ENCODE results near the gene RPIA. TPM values are rescaled to one million over a fixed set of nuclear protein-coding genes. Genes with fewer than 3 reads are reported as not detected.

Gene RPIA
- total and polyA plus RNA-seq, 2 of the 13 experiments (the other 11 are each of a cell fraction or from before 2014, with no cell fraction given), result 13.3 to 23.9 TPM

GRCh38 chr2:88691339-88692183 lies at the start of gene RPIA (continued):
- TF ChIP-seq, protein P1, sequence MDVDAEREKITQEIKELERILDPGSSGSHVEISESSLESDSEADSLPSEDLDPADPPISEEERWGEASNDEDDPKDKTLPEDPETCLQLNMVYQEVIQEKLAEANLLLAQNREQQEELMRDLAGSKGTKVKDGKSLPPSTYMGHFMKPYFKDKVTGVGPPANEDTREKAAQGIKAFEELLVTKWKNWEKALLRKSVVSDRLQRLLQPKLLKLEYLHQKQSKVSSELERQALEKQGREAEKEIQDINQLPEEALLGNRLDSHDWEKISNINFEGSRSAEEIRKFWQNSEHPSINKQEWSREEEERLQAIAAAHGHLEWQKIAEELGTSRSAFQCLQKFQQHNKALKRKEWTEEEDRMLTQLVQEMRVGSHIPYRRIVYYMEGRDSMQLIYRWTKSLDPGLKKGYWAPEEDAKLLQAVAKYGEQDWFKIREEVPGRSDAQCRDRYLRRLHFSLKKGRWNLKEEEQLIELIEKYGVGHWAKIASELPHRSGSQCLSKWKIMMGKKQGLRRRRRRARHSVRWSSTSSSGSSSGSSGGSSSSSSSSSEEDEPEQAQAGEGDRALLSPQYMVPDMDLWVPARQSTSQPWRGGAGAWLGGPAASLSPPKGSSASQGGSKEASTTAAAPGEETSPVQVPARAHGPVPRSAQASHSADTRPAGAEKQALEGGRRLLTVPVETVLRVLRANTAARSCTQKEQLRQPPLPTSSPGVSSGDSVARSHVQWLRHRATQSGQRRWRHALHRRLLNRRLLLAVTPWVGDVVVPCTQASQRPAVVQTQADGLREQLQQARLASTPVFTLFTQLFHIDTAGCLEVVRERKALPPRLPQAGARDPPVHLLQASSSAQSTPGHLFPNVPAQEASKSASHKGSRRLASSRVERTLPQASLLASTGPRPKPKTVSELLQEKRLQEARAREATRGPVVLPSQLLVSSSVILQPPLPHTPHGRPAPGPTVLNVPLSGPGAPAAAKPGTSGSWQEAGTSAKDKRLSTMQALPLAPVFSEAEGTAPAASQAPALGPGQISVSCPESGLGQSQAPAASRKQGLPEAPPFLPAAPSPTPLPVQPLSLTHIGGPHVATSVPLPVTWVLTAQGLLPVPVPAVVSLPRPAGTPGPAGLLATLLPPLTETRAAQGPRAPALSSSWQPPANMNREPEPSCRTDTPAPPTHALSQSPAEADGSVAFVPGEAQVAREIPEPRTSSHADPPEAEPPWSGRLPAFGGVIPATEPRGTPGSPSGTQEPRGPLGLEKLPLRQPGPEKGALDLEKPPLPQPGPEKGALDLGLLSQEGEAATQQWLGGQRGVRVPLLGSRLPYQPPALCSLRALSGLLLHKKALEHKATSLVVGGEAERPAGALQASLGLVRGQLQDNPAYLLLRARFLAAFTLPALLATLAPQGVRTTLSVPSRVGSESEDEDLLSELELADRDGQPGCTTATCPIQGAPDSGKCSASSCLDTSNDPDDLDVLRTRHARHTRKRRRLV (CRISPR knock-in tag; IDR thresholded peaks at IDR 0.05), result no peak
- TF ChIP-seq ISX (CRISPR knock-in tag; conservative IDR thresholded peaks at IDR 0.05), result no peak
- TF ChIP-seq RXRA (CRISPR knock-in tag; IDR thresholded peaks at IDR 0.05), result peak; percentile 84
- TF ChIP-seq ZBTB21 (CRISPR knock-in tag; IDR thresholded peaks at IDR 0.05), result no peak
- TF ChIP-seq SP1 (IDR thresholded peaks at IDR 0.05), result no peak
- peak; percentile 66 for TF ChIP-seq SP1 (CRISPR knock-in tag; IDR thresholded peaks at IDR 0.05)
- peak; percentile 82 for TF ChIP-seq ZNF430 (CRISPR knock-in tag; IDR thresholded peaks at IDR 0.05)
- peak; percentile 98 for TF ChIP-seq PHF20 (CRISPR knock-in tag; IDR thresholded peaks at IDR 0.05)
- peak; percentile 97 for TF ChIP-seq KDM5B (CRISPR knock-in tag; IDR thresholded peaks at IDR 0.05; ENCODE audit: borderline replicate concordance)
- 0 out of 2 replicates have a peak, but pooled peaks have one; percentile 2 for TF ChIP-seq ZNF256 (CRISPR knock-in tag; conservative IDR thresholded peaks at IDR 0.05)
- TF ChIP-seq, protein P2, sequence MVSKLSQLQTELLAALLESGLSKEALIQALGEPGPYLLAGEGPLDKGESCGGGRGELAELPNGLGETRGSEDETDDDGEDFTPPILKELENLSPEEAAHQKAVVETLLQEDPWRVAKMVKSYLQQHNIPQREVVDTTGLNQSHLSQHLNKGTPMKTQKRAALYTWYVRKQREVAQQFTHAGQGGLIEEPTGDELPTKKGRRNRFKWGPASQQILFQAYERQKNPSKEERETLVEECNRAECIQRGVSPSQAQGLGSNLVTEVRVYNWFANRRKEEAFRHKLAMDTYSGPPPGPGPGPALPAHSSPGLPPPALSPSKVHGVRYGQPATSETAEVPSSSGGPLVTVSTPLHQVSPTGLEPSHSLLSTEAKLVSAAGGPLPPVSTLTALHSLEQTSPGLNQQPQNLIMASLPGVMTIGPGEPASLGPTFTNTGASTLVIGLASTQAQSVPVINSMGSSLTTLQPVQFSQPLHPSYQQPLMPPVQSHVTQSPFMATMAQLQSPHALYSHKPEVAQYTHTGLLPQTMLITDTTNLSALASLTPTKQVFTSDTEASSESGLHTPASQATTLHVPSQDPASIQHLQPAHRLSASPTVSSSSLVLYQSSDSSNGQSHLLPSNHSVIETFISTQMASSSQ (IDR thresholded peaks at IDR 0.05; ENCODE audit: low read depth), result 0 out of 2 replicates have a peak, but pooled peaks have one; percentile 28
- TF ChIP-seq, protein P2 (CRISPR knock-in tag; IDR thresholded peaks at IDR 0.05; ENCODE audit: borderline replicate concordance), result peak; percentile 76
- no peak for TF ChIP-seq MEF2D (CRISPR knock-in tag; IDR thresholded peaks at IDR 0.05)
- peak; percentile 4 for TF ChIP-seq ZNF121 (CRISPR knock-in tag; IDR thresholded peaks at IDR 0.05)
- no peak for TF ChIP-seq ZFP82 (CRISPR knock-in tag; IDR thresholded peaks at IDR 0.05; ENCODE audit: borderline replicate concordance)
- TF ChIP-seq, protein P3, sequence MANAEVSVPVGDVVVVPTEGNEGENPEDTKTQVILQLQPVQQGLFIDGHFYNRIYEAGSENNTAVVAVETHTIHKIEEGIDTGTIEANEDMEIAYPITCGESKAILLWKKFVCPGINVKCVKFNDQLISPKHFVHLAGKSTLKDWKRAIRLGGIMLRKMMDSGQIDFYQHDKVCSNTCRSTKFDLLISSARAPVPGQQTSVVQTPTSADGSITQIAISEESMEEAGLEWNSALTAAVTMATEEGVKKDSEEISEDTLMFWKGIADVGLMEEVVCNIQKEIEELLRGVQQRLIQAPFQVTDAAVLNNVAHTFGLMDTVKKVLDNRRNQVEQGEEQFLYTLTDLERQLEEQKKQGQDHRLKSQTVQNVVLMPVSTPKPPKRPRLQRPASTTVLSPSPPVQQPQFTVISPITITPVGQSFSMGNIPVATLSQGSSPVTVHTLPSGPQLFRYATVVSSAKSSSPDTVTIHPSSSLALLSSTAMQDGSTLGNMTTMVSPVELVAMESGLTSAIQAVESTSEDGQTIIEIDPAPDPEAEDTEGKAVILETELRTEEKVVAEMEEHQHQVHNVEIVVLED (CRISPR knock-in tag; IDR thresholded peaks at IDR 0.05; ENCODE audit: borderline replicate concordance), result peak; percentile 99
- peak; percentile 98 for TF ChIP-seq MXD3 (CRISPR knock-in tag; IDR thresholded peaks at IDR 0.05)

Data from HepG2 (cell line).